HG03439 (cell line): ENCODE measurements around the gene ABR.

Source experiments
- ATAC-seq: cut with Tn5 transposase; IDR thresholded peaks from one replicate; pipeline ENCODE4 v1.9.1; 2021; ENCODE audit warnings: mild to moderate bottlenecking, moderate library complexity; ENCODE audit not compliant: unreplicated experiment

Gene ABR

DNA sequence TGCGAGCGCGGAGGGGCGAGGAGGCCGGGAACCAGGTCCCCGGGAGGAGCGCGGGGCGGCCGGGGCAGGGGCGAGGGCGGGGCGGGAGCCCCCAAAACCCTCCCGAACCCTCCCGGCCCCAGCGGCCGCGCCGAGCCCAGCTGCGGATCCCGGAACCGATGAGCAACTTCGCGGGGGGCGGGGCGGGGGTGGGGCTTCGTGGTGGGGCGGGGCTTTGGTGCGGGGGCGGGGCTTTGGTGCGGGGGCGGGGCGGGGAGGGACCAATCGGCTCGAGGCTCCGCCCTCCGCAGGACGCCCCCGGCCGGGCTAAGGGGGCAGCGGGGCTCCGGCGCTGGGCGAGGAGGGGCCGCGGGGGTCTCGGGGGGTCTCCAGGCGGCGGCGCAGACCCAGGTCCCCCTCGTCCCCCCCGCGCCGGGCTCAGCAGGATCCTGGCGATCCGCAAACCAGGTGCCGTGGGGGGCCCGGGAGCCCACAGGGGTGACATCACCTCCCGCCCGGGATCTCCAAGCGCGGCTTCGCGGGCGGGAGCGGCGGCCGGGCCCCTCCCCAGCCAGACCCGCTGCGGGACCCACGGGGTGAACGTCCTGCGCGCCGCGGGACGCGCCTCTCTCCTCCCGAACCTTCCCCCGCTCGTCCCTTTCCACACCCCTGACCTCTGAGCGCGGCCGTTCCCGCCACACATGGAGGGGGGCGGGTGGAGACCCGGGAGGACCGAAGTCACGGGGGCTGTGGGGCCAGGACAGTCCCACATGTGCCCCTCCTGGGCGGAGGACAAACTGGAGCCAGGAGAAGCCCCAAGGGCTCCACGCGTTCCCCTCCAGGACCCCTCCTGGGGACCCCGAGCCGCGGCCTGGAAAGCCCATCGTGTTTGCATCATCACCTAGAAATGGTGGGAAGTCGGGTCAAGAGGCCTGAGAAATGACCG, at the start of gene ABR:
Gene ABR, minus strand, starts transcription at position 164 of the 925 bp plus-strand sequence. CDS start 254 bp downstream, outside the sequence.
- no peak for ATAC-seq

DNA sequence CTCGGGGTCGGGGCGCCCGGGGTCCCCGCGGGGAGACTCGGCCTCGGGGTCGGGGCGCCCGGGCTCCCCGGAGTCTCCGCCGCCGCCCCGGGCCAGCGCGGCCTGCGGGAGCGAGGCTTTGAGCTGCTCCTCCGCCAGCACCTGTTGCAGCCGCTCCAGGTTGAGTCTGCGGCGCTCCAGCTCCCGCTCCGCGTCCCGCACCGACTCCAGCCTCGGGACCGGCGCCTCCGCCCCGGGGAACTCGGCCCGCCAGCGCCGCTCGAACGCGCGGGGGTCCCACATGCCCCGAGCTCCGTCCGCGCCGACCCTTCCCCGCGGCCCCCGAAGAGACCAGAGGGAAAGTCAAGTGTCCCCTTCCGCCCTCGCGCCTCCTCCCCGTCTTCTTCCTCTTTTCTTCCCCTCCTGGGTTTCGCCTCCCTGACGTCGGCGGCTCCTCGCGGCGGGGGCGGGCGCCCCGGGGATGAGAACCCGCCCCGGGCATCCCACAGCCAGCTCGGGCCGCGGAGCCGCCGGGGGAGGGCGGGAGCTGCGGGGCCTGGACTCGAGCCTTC, 49.6 kb upstream of the ABR start:
- no peak for ATAC-seq

DNA sequence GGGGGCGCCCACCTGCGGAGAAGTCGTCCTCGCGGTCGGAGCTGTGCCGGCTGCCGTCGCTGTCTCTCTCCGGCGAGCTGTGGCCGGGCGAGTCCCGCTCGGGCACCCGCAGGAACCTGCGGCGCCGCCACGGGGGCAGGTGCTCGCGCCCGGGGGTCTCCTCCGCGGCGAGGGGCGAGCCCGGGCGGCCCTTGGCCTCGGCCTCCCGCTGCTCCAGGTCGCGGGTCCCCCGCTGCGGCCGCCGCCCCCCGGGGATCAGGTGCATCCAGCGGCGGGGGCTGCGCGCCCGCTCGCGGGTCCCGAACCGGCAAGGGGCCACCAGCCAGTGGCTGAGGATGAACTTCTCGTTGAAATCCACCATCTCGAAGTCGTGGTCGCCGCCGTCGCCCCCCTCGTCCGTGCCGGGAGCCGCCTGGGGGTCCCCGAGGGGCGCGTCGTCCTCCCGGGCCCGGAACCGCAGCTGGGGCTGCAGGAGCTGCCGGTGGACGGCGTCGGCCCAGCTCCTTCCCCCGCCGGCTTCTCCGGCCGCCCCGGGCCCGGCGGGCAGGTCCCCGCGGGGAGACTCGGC, 49.1 kb upstream of the ABR start:
- ATAC-seq, result no peak

DNA sequence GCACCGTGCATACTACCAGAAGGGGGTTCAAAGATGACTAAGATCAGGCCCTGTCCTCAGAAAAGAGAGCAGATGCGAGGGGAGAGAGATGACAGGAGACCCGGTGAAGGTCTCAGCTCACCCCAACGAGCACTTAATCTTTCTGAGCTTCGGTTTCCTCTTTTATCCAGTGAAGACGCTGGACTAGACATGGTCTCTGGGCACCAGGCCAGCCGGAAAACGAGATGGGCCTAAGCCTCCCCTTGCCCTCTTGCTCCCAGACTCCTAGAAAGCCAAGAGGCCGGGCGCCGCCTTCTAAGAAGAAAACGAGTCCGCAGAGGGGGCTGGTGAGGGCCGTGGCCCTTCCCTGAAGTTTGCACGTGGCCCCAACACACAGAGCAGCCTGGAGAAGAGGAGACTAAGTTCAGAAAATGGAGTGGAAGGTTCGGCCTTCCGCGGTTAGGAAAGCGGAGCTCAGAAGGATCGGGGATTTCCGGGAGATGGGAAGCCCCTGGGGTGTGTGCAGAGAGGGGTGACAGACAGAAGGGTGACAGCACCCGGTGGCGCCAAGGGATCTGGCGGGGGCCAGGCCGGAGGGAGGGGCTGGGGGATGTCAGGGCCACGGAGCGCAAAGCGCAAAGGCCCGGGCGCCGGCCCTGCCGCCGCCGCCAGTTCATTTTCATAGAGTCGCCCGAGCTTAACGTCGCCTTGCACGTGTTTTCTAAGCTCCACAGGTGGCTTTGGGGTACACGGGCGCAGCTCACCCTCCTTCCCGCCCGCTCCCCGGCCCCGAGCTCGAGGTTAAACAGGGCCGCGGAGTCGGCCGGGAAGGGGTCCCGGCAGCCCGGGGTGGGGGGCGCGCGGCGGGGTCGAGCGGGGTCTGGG, 48.4 kb upstream of the ABR start:
- ATAC-seq, result no peak

DNA sequence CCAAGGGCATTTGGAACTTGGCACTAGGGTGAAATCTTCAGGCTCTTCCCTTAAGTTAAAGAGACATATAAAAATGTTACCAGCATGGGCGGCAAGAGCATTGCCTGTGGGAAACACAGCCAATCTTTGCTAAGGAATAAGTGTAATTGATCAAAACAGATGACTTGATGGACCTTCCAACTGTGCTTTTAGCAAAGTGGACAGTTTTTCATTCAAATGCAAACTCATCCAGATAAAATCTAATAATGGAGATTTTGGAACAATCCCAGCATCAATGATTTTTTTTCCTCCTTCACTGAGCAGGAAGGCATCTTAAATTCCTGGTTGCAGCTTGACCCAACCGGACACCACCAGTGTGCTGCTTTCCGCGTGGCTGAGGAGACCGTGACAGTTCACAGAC, 47.6 kb upstream of the ABR start:
- no peak for ATAC-seq

DNA sequence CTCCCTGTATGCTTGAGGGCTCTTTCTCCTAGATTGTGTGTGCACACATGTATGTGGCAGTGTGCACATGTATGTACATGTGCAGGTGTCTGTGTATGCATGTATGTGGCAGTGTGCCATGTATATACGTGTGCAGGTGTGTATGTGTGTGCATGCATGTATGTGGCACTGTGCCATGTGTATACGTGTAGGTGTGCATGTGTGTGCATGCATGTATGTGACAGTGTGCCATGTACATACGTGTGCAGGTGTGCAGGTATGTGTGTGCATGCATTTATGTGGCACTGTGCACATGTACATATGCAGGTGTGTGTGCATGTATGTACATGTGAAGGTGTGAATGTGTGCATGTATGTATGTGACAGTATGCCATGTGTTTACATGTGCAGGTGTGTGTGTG, 46.5 kb upstream of the ABR start:
- no peak for ATAC-seq

DNA sequence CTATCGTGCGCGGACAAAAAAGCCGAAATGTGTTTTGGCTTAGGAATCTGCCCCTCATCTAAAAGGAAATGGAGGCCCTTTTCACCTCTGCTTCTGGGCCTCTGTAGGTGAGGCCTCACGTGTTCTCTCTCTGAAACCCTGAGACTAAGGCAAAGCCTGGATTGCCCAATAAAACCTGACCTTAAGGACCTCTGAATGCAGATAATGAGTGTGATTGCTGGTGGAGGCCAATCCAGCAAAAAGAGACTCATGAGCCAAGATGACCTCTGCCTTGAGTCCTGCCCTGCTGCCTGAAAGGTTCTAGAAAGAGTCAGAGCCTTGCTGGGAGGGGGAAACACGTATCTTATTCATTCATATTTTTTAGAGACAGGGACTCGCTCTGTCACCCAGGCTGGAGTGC, 44.5 kb upstream of the ABR start:
- ATAC-seq, result no peak

DNA sequence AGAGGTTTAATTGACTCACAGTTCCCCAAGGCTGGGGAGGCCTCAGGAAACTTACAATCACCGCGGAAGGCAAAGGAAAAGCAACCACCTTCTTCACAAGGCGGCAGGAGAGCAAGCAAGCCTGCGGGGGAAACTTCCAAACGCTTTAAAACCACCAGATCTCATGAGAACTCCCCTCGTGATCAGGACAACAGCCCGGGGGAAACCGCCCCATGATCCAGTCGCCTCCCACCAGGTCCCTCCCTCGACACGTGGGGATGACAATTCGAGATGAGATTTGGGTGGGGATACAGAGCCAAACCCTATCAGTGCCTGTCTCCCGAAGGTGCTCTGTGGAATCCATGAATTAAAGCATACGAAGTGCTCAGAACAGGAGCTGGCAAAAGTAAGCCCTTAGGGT, 43.9 kb upstream of the ABR start:
- ATAC-seq, result no peak

DNA sequence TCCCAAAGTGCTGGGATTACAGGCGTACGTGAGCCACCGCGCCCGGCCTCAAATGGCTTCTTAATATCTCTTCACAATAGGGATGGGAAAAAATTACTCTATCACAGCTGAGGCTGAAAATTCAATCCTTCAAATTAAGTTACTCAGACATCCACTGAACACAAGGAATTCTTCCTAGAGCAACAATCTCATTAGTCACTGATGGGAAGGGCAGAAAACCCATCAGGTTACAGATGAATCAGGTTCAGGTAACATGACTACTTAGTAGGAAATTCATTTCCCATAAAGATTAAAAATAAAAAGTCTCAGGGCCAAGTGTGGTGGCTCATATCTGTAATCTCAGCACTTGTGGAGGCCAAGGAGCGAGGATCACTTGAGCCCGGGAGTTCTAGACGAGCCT, 42.5 kb upstream of the ABR start:
- ATAC-seq, result no peak

DNA sequence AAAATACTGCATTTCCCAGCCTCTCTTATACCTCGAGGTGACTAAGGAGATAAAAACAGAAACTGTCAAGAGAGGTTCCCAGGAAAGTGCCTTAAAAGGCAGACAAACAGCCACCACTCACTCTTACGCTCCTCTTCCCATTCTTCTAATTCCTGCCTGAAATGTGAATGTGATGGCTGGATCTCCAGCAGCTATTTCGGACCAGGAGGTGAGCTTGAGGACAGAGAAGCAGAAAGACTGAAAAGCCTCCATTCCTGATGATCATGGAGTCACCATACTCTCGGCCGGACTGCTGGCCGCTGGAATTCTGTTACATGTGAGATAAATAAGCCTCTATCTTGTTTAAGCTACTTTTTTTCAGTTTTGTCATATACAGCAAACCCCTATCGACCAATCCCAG, 41.4 kb upstream of the ABR start:
- ATAC-seq, result no peak

DNA sequence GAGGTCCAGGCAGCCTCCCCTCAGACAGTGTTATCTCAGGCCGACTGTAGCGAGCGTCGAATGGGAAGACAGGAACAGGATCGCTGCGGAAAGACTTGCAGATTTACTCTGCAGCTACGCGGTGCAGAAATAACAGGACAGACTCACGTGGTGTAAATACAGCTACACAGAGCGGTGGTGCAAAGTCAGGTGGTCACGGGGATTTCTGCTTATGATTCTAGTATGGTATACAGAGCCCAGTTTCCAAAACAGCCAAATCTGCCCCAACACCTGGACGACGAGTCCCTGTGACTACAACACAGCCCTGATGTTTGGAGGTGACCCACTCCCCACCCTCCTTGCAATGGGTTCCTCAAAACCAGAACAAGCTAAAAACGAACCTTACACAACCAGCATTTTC, 40.6 kb upstream of the ABR start:
- ATAC-seq, result no peak

DNA sequence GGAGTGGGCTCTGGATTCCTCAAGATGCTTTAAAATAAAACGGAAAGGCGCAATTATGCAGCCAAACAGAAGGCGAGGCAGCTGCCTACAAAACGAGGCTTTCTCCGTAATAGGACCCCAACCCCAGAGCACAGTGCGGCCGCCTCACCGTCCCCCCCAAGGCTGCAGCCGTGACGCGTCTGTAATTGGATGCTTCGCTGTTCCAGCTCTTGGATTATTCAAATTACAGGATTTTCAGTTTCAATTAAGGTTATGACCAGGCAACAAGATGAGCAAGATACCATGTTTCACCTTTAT, 37.3 kb upstream of the ABR start:
- no peak for ATAC-seq

DNA sequence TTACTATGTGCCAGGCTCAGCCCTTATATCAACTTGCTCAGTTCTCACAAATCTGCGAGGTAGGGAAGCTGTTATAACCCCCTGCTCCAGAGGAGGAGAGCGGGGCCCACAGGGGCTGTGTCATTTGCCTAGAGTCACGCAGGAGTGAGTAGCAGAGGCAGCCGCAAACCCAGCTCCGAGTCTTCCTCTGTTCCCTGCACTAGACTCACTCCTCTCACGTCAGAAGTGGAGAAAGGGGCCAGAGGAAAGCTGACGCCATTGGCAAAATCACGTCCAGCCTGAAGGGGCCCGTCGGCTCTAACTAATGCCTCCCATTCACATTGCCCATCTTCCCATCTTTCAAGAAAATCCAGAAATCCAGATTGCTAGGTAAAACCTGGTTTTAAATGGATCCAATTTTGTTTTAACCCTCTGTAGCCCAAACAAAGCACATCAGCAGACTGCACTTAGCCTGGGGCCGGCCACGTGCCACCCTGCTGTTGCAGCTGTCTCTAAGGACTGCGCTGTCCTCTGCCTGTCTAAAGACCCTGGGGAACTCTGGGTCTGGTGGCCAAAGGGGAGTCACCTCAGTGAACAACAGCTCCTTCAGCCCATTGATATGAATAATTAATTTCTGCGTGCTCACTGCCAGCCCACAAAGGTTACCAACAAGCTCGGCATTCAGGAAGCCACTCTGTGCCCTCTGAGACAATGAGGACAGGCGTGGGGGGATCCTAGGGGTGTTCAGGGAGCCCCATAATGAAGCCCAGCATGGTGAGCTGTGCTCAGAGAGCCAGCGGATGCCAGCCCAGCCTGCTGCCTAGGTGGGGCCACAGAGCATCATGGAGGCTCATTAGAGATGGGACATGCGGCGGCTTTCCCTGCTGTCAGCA, 36.7 kb upstream of the ABR start:
- ATAC-seq, result no peak

DNA sequence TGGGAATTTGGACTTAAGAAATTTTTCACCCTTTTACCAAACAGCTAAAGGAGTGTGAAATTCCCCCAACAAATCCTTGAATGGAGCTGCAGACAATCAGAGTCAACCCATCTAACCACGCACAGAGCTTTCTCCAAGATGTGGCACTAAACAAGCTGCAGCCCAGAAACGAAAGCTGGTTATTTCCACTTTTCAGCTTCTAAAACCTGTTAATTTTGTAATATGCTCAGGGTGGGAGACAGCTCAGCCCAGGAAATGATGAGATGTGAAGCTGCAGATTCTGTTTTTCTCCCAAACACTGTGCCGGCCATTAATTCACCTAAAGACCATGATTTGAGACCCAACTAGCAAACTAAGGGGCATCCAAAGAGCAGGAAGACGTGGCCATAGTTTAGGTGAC, 33.2 kb upstream of the ABR start:
- no peak for ATAC-seq

DNA sequence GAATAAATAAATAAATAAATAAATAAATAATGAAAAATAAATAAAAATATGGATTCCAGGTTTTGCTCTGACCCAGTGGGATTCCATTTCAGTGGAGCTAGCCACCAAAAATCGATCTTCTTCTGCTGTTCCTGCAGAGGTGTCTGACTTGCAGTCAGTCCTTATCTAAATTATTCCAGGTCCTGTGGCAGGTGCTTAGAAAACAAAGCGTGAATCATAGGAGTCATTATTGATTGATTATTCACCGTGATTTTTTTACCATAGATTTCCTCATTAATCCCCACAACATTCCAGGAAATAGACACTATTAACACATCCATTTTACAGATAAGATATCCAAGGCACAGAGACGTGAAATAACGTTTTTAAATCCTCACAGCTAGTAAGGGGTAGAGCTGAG, 31.5 kb upstream of the ABR start:
- ATAC-seq, result no peak

DNA sequence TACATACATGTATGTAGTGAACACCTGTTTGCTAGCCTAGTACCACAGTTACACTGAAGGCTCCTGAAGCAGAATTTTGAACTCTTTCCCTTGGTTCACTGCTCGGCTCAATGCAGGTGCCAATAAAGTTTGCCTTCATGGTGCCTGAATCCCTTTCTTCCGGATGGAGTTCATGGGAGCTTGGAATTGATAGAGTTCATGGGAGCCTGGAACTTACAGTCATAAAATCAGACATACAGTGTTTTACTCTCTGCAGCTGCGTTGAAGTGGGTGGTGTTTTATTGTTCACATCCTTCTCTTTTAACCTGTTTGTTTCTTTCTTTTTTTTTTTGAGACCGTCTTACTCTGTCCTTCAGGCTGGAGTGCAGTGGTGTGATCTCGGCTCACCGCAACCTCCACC, 29.2 kb upstream of the ABR start:
- ATAC-seq, result no peak

DNA sequence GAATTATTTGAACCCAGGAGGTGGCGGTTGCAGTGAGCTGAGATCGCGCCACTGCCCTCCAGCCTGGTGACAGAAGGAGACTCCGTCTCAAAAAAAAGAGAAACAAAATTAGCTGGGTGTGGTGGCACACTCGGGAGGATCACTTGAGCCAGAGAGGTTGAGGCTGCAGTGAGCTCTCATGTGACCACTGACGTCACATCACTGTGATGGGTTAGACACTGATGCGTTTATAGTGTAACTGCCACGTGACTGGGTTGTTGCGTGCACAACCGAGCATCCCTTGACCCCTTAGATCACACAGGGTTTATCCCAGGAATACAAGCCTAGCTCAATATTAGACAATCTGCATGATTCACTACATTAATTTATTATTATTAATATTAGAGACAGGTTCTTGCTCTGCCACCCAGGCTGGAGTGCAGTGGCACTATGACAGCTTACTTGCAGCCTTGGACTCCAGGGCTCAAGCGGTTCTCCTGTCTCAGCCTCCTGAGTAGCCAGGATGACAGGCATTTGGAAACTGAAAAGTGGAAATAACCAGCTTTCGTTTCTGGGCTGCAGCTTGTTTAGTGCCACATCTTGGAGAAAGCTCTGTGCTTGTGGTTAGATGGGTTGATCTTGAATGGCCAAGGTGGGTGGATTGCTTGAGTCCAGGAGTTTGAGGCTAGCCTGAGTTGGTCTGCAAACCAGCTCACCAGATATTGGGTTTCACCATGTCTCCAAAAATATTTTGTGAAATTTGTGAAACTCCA, 26.4 kb upstream of the ABR start:
- no peak for ATAC-seq

DNA sequence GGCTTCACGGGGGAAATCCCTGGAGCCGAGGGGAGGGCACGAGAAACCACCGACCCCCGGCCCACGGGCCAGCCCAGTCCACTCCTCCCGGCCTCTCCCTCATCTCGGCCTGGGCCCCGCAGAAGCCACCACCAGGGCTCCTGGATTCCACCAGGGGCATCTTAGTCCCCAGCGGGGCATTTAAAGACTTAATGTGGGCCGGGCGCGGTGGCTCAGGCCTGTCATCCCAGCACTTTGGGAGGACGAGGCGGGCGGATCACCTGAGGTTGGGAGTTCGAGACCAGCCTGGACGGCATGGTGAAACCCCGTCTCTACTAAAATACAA, 24.1 kb upstream of the ABR start:
- no peak for ATAC-seq

DNA sequence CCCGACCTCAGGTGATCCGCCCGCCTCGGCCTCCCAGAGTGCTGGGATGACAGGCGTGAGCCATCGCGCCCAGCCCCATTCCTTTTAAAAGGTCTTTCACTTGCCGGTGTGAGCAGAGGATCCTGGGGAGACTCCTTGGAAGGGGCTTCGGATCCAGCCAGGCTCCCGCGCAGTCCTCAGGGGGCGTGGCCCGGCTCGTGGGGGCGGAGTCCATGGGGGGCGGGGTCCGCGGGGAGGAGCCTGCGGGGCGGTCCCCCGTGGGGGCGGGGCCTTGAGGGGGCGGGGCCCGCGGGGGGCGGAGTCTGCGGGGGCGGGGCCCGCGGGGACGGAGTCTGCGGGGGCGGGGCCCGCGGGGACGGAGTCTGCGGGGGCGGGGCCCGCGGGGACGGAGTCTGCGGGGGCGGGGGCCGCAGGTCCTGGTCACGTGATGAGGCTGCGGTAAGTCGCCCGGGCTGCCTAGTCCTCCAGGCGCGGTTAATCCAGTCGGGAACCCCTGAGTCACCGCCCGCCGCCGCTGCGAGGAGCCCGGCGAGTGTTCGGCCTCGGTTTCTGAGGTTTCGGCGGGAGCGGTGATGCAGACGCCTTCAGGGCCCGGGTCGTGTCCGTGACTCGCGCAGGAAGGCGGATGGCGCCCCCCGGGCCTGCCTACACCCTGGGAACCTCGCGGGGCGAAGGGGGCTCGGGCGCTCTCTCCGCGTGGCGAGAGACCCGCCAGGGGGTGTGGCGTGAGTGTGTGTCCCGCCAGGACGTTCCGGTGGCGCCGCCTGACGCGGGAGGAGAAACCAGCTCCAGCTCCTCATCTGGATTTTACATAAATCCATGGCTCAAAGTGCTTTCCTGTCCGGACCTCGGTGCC, 23.6 kb upstream of the ABR start:
- no peak for ATAC-seq
